Breast epithelium (tissue), 4 donors: ENCODE measurements around the gene NRF1. TPM values are rescaled to one million over a fixed set of nuclear protein-coding genes. Genes with fewer than 3 reads are reported as not detected.

Experiments
- DNase-seq, 2 donors: peaks; one replicate each; pipeline ENCODE4 v3.0.0-alpha.2; 2019; ENCODE audit warnings: low spot score in 2 of 2
- H3K27ac ChIP-seq, 2 donors: fragments of 200-600 bp; sonication (generic) in 1 of 2; one replicate each; pipeline ENCODE4 v1.5.1; 2016 to 2019; ENCODE audit warnings: mild to moderate bottlenecking in 1 of 2
- H3K27me3 ChIP-seq, 2 donors: fragments of 200-600 bp; sonication (generic) in 1 of 2; one replicate each; pipeline versions ENCODE4 v1.5.1 to v1.6.0; 2017 to 2019; ENCODE audit warnings: control low read depth in 1 of 2, mild to moderate bottlenecking in 1 of 2
- H3K36me3 ChIP-seq: fragments of 200-600 bp; one replicate; pipeline ENCODE4 v1.5.1; 2019
- H3K4me1 ChIP-seq, 2 donors: fragments of 200-600 bp; sonication (generic); one replicate each; pipeline ENCODE4 v1.5.1; 2016 to 2019; ENCODE audit warnings: control low read depth in 1 of 2
- H3K4me3 ChIP-seq, 3 donors: fragments of 200-600 bp; sonication (generic); 1 replicate in 2 of 3; 2 replicates in 1 of 3; pipeline ENCODE4 v1.5.1; 2016 to 2019; ENCODE audit warnings: mild to moderate bottlenecking in 3 of 3, moderate library complexity in 2 of 3
- H3K9me3 ChIP-seq, 2 donors: fragments of 200-600 bp; sonication (generic) in 1 of 2; one replicate each; pipeline ENCODE4 v1.5.1; 2016 to 2019; ENCODE audit warnings: control low read depth in 1 of 2
- CTCF ChIP-seq, 3 donors: fragments of 450-650 bp; IDR thresholded peaks; one replicate each; pipeline ENCODE4 v1.5.1; 2016 to 2017; ENCODE audit warnings: antibody characterized with exemption in 3 of 3, mild to moderate bottlenecking in 3 of 3, moderate library complexity in 3 of 3
- POLR2A ChIP-seq: fragments of 450-650 bp; IDR thresholded peaks from one replicate; pipeline ENCODE4 v1.6.1; 2016; ENCODE audit warnings: antibody characterized with exemption, mild to moderate bottlenecking, moderate library complexity
- POLR2AphosphoS5 ChIP-seq, 3 donors: sonication (generic); formaldehyde crosslinking; IDR thresholded peaks; one replicate each; pipeline ENCODE4 v1.6.1; 2017; ENCODE audit warnings: antibody characterized with exemption in 3 of 3
- intact Hi-C: fragments of 100-400 bp; cut with DNase I; formaldehyde crosslinking; loops from one replicate; pipeline ENCODE4 v1.15.1; 2023; ENCODE audit warnings: low total_unique reads
- total RNA-seq, 3 donors: library from RNA; depleted of rRNA; stranded (reverse); fragments of >200 nt; gene quantifications; one replicate each; pipeline ENCODE4 v1.1.0, GENCODE V29; 2016

NRF1 gene
- total RNA-seq, 3 donors from 2014 or later, result 24.5 to 29.2 (median 27.2) TPM

- Histone ChIP-seq H3K4me3 (no peak overlapping the region), H3K27ac (no peak overlapping the region), H3K36me3 (no peaks in the 10 kb centered on the region), H3K4me1 (no peaks in the 10 kb centered on the region), H3K9me3 (no peaks in the 10 kb centered on the region), H3K27me3 (no peaks in the 10 kb centered on the region)
- no peak for TF ChIP-seq POLR2A
- no peak for TF ChIP-seq CTCF (IDR thresholded peaks at IDR 0.05)
- no peak for TF ChIP-seq POLR2AphosphoS5 (IDR thresholded peaks at IDR 0.05)
- intact Hi-C loops, result no loop called here
- no peak for DNase-seq
Measured at GRCh38 chr7:129799350-129799955, 187.9 kb downstream of the NRF1 start.

GRCh38 chr7:129800901-129801300 is 189.4 kb downstream of the NRF1 start:
- Histone ChIP-seq H3K9me3 (no peaks in the 10 kb centered on the region), H3K27me3 (no peaks in the 10 kb centered on the region), H3K36me3 (no peaks in the 10 kb centered on the region), H3K27ac (no peak overlapping the region), H3K4me1 (no peaks in the 10 kb centered on the region), H3K4me3 (no peak overlapping the region)
- TF ChIP-seq CTCF (IDR thresholded peaks at IDR 0.05) (no peak), POLR2A (no peak), POLR2AphosphoS5 (IDR thresholded peaks at IDR 0.05) (no peak)
- DNase-seq, result no peak
- intact Hi-C loops, result no loop called here

- Histone ChIP-seq H3K27me3 (no peaks in the 10 kb centered on the region), H3K4me3 (no peak overlapping the region), H3K36me3 (no peaks in the 10 kb centered on the region), H3K27ac (no peak overlapping the region), H3K9me3 (no peaks in the 10 kb centered on the region), H3K4me1 (no peaks in the 10 kb centered on the region)
- intact Hi-C loops, result no loop called here
- no peak for TF ChIP-seq POLR2A
- TF ChIP-seq POLR2AphosphoS5 (IDR thresholded peaks at IDR 0.05), result no peak
- no peak for TF ChIP-seq CTCF (IDR thresholded peaks at IDR 0.05)
- no peak for DNase-seq
Measured at GRCh38 chr7:129801882-129802281, 190.4 kb downstream of the NRF1 start.

- Histone ChIP-seq H3K36me3 (no peaks in the 10 kb centered on the region), H3K9me3 (no peaks in the 10 kb centered on the region), H3K27me3 (no peaks in the 10 kb centered on the region), H3K4me3 (no peak overlapping the region), H3K4me1 (no peaks in the 10 kb centered on the region), H3K27ac (no peak overlapping the region)
- intact Hi-C loops, result no loop called here
- no peak for TF ChIP-seq POLR2A
- DNase-seq, result no peak
Measured at GRCh38 chr7:129803546-129804081, 192.1 kb downstream of the NRF1 start.

DNA sequence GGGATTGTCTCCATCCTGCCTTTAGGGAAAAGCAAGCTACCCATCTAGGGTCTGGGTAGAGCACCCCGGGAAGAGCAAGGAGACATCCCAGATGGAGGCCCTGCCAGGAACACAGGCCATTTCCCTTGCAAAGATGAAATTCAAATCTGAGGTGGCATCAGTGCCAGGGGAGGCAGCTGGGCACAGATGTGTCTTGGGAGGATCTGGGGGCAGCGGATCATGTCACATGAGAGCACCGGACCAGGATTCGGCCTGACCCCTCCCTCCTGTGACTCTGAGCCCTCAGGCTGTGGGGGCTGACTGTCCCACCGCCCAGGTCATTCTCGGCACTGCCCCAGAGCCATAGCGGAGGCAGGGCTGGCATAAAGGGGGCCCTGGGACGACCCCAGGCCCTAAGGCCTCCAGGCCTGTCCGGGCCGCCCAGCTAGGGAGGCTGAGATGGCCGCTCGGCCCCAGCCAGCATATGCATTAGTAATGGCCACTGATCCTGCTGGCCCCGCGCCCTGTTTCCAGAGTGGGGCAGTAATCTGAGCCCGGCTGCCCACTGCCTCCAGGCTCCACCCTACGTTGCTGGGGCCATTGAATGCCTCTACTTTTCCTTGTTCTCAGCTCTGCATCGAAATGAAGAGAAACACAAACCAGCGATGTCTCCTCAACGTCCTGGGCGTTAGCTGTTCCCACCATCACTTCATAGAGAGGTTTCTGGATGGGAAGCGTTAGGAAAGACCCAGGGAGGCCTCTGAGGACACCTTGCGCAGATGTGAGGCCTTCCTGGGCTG is 192.8 kb downstream of the NRF1 start:
- H3K27ac ChIP-seq, result no peak overlapping the region
- H3K4me1 ChIP-seq, result no peaks in the 10 kb centered on the region
- no peaks in the 10 kb centered on the region for H3K27me3 ChIP-seq
- H3K4me3 ChIP-seq, result no peak overlapping the region
- intact Hi-C loops, result no loop called here
- H3K9me3 ChIP-seq, result no peaks in the 10 kb centered on the region
- DNase-seq, result no peak
- TF ChIP-seq POLR2AphosphoS5 (IDR thresholded peaks at IDR 0.05) (no peak), CTCF (IDR thresholded peaks at IDR 0.05) (no peak), POLR2A (no peak)
- H3K36me3 ChIP-seq, result no peaks in the 10 kb centered on the region
